GM10847 (cell line): ENCODE data around the gene EIF5A.

Experiments
- POLR2A ChIP-seq: IDR thresholded peaks from 2 replicates; pipeline ENCODE4 v1.6.1; 2011; ENCODE audit not compliant: insufficient read length; ENCODE audit errors: extremely low read depth

The EIF5A gene

DNA sequence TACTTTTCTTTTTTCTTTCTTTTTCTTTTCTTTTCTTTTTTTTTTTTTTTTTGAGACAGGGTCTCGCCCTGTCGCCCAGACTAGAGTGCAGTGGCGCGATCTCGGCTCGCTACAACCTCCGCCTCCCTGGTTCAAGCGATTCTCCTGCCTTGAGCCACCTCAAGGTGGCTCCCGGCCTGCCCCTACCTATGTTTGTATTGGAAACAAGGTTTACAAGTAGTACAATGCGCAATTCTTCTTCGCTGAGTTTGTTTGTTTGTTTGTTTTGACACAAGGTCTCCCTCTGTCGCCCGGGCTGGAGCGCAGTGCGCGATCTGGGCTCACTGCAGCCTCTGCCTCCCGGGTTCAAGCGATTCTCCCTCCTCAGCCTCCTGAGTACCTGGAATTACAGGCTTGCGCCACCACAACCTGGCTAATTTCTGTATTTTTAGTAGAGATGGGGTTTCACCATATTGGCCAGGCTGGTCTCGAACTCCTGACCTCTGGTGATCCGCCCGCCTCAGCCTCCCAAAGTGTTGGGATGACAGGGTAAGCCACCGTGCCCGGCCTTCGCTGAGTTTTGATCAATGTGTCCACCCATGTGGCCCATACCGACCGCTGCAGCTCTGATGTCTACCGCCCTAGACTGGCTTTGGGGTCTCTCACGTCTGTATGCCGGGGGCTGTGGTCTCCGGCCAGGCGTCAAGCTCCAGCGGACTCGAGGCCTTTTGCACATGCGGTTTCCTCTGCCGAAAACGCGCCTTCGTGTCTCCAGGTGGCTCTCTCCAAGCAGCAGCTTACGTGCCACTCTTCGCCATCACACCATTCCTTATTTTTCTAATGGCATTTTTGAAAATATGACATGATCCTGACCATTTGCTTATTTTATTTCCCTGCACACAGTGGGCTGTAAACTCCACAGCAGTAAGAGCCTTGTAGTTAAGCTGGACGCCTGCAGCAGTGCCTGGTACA, 11.9 kb upstream of the EIF5A start:
- no peak for TF ChIP-seq POLR2A

- no peak for TF ChIP-seq POLR2A
Measured at GRCh38 chr17:7296189-7296861, 11.1 kb upstream of the EIF5A start.

DNA sequence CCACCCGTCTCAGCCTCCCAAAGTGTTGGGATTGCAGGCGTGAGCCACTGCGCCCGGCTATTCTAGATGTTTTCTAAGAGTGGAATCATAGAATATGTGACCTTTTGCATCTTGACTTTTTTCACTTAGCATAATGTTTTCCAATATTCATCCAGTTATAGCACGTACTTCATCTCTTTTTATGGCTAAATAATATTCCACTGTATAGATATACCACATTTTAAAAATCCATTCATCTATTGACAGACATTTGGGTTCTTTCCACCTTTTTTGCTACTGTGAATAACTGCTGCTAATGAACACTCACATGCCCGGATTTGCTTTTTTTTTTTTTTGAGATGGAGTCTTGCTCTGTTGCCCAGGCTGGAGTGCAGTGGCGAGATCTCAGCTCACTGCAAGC, 3.2 kb upstream of the EIF5A start:
- no peak for TF ChIP-seq POLR2A

GRCh38 chr17:7307686-7308624, 527 bp downstream of the EIF5A start:
- TF ChIP-seq POLR2A = no peak

GRCh38 chr17:7308625-7309433, 1.4 kb downstream of the EIF5A start:
- TF ChIP-seq POLR2A = peak; percentile 0

DNA sequence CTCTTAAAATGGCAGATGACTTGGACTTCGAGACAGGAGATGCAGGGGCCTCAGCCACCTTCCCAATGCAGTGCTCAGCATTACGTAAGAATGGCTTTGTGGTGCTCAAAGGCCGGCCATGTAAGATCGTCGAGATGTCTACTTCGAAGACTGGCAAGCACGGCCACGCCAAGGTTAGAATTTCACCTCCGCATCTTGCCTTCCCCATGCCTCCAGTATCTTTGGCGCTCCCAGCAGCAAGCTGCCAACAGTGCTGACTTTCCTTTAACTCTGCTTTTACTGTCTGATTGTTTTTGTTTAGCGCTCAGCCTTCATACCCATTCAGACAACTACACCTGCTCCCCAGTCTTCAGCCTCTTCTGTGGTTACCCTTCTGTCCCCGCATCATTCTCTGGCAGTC, 2.2 kb downstream of the EIF5A start:
- TF ChIP-seq POLR2A = no peak

GRCh38 chr17:7311110-7311705, 3.8 kb downstream of the EIF5A start:
- no peak for TF ChIP-seq POLR2A

DNA sequence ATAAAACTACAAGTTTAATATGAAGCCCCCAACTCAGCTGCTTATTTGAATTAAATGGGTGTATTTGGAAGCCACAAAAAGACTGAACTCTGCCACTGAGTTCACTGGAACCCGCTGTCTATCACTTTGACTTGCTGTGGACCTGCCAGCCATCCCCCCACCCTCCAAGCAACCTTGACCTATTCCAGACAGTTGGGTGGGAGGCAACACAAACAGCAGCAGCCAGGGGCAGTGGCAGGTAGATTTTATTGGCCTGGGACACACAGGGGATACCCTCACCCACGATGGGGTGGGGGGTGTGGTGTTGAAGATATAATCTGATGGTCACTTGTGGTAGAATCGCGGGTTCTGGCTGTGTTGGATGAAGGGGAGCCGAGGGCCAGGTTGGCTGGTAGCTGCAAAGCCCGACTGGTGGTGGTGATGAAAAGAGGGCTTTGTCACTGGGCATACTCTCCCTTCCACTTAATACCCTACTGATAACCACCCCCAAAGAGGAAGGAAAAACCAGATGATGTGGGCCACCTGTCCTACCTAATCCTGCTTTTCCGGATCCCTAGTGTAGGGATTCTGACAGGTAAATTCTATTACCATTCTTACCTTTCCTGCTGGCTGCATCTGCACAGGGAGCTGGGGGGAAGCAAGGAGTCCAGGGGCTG, 5.1 kb downstream of the EIF5A start:
- TF ChIP-seq POLR2A = no peak

GRCh38 chr17:7313088-7313889, 5.9 kb downstream of the EIF5A start:
- TF ChIP-seq POLR2A = no peak

DNA sequence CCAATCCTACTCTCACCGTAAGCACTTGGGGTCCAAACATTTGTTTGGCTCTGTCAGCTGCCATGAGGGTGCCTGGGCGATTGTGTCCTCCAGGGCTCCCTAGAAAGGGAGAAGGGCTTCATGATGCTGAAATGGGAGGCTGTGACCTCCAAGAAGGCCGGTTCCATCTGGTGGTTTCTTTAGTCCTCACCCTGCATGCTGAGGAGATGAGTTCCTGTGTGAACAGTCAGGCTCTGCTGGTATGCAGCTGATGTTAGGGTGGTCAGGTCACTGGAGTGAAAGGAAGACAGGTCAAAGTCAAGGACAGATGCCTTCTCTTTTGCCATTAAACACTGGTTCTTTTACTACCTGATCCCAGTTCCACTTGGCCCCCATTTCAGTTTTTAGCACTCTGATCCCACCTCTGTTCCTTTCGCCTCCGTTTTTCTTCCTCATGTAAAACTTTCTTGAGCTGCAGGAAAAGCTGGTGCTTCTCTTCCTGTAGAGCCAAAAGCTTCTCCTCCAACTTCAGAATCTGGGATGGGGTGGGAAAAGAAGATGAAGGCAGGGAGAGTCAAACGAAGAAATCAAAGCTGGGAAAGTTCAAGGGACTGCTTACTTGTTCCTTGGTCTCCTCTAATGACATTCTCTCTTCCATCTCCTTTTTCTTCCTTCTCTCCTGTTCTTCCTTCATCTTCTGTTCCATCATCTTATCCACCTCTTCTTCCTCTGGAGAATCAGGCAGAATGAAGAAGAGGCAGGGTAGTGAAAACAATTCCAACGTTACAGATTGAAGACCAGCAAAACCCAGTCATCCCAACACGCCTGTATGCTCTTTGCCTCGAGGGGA, 6.7 kb downstream of the EIF5A start:
- no peak for TF ChIP-seq POLR2A

DNA sequence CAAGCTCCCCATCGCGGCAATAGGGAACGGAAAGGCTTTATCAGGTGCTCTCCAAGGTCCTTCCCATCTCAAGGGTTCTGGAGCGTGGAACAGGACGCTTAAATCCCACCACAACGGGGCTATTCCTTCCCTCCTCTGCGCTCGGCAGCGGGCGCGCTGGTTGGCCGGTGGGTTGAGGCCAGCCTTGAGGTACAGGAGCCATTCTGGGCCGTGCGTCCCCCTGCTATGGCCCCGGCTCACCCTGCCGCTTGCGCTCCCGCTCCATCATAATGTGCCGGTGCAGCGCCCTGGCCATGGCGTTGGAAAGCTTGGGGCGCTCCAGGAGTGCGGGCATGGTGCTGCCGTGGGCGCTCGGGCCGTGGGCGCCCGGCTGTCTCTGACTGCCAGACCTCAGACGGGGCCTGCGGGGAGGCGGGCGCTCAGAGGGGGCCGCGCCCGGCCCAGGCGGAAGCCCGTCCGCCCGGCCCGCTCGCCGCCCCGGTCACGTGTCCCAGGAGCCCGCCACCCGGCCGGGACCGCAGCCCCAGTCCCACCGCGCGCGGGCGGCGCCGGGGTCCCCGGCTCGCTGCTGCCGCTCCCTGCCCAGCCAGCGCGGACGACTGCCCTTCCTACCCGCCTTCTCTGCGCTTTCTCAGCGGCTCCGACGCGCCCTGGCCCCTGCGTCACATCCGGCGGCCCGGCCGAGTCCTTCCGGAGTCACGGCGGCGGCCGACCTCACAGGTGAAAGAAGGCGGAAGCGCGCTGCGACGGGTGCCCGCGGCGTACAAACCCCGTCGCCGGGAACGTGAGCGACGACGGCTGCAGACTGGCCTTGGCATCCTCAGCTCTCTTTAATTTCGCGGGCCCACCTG, 7.5 kb downstream of the EIF5A start, which contains the start of gene GPS2:
GPS2 (minus strand) TSS at position 642 of the 851 bp plus-strand sequence; CDS start at position 334, 308 bp downstream.
- TF ChIP-seq POLR2A = peak; percentile 79
